Mesenchymal stem cell (in vitro differentiated cells and primary cell): ENCODE data around the gene ZCCHC13.

Experiments
- DNase-seq: peaks from one replicate; pipeline ENCODE4 v3.0.0-alpha.2; 2013
- H2AFZ ChIP-seq: one replicate; pipeline ENCODE4 v1.6.1; 2013; ENCODE audit warnings: low read depth, mild to moderate bottlenecking, control low read depth, inconsistent platforms, low read length, moderate library complexity
- H2AK5ac ChIP-seq: 2 replicates; pipeline ENCODE4 v1.6.1; 2013; ENCODE audit warnings: low read length, moderate library complexity, mild to moderate bottlenecking, inconsistent platforms; ENCODE audit not compliant: severe bottlenecking
- H2BK120ac ChIP-seq: one replicate; pipeline ENCODE4 v1.6.1; 2013; ENCODE audit warnings: low read depth, mild to moderate bottlenecking, inconsistent platforms, low read length, moderate library complexity
- H2BK12ac ChIP-seq, 2 experiments: one replicate each; pipeline ENCODE4 v1.6.1; 2013; ENCODE audit warnings: inconsistent platforms in 2 of 2, low read length in 2 of 2, mild to moderate bottlenecking in 2 of 2, moderate library complexity in 2 of 2, control low read depth in 1 of 2
- H2BK15ac ChIP-seq: one replicate; pipeline ENCODE4 v1.6.1; 2013; ENCODE audit warnings: mild to moderate bottlenecking, low read depth, inconsistent platforms; ENCODE audit not compliant: poor library complexity, severe bottlenecking
- H2BK5ac ChIP-seq: 2 replicates; pipeline ENCODE4 v1.6.1; 2013; ENCODE audit warnings: low read depth, mild to moderate bottlenecking, low read length, control low read depth, inconsistent platforms; ENCODE audit not compliant: poor library complexity, severe bottlenecking
- H3K14ac ChIP-seq, 2 experiments: one replicate each; pipeline ENCODE4 v1.6.1; 2013; ENCODE audit warnings: inconsistent platforms in 2 of 2, low read length in 2 of 2, control low read depth in 1 of 2, mild to moderate bottlenecking in 1 of 2, moderate library complexity in 1 of 2
- H3K18ac ChIP-seq, 2 experiments: one replicate each; pipeline ENCODE4 v1.6.1; 2013; ENCODE audit warnings: inconsistent platforms in 2 of 2, low read length in 2 of 2, control low read depth in 1 of 2, low read depth in 1 of 2, mild to moderate bottlenecking in 1 of 2
- H3K23ac ChIP-seq, 2 experiments: one replicate each; pipeline ENCODE4 v1.6.1; 2013; ENCODE audit warnings: inconsistent platforms in 2 of 2, low read length in 2 of 2, mild to moderate bottlenecking in 2 of 2, moderate library complexity in 2 of 2, control low read depth in 1 of 2
- H3K27ac ChIP-seq: 2 replicates; pipeline ENCODE4 v1.5.1; 2013; ENCODE audit warnings: mild to moderate bottlenecking, moderate library complexity, low read length, control low read depth, inconsistent platforms; ENCODE audit not compliant: poor library complexity, severe bottlenecking
- H3K27me3 ChIP-seq, 2 experiments: 2 replicates each; pipeline versions ENCODE4 v1.6.1 to v1.7.0; 2013; ENCODE audit warnings: low read length in 2 of 2, mild to moderate bottlenecking in 2 of 2, moderate library complexity in 2 of 2, control low read depth in 1 of 2, inconsistent platforms in 1 of 2; ENCODE audit not compliant: control insufficient read depth in 1 of 2, insufficient read depth in 1 of 2
- H3K36me3 ChIP-seq, 2 experiments: 2 replicates each; pipeline versions ENCODE4 v1.6.1 to v1.7.0; 2013; ENCODE audit warnings: low read length in 2 of 2, control low read depth in 1 of 2, inconsistent platforms in 1 of 2, low read depth in 1 of 2, mild to moderate bottlenecking in 1 of 2; ENCODE audit not compliant: insufficient read depth in 2 of 2, control insufficient read depth in 1 of 2
- H3K4ac ChIP-seq, 2 experiments: one replicate each; pipeline ENCODE4 v1.6.1; 2013; ENCODE audit warnings: inconsistent platforms in 2 of 2, low read length in 2 of 2, mild to moderate bottlenecking in 2 of 2, moderate library complexity in 2 of 2, control low read depth in 1 of 2, low read depth in 1 of 2
- H3K4me1 ChIP-seq: 2 replicates; pipeline ENCODE4 v1.6.1; 2013; ENCODE audit warnings: low read depth, low read length, control low read depth; ENCODE audit not compliant: control insufficient read depth, insufficient read depth
- H3K4me2 ChIP-seq: 2 replicates; pipeline ENCODE4 v1.6.1; 2013; ENCODE audit warnings: low read length, mild to moderate bottlenecking, inconsistent platforms; ENCODE audit not compliant: poor library complexity, severe bottlenecking
- H3K4me3 ChIP-seq, 2 experiments: 2 replicates each; pipeline versions ENCODE4 v1.5.1 to v1.7.0; 2013; ENCODE audit warnings: low read length in 2 of 2, mild to moderate bottlenecking in 2 of 2, control low read depth in 1 of 2, low read depth in 1 of 2; ENCODE audit not compliant: insufficient read depth in 1 of 2
- H3K79me1 ChIP-seq: replicated peaks from 2 replicates; pipeline ENCODE4 v1.6.1; 2013; ENCODE audit warnings: mild to moderate bottlenecking, control low read depth, low read length, inconsistent platforms; ENCODE audit not compliant: poor library complexity, severe bottlenecking
- H3K9ac ChIP-seq: 2 replicates; pipeline ENCODE4 v1.7.0; 2013; ENCODE audit warnings: mild to moderate bottlenecking, low read length, moderate library complexity
- H3K9me3 ChIP-seq: 2 replicates; pipeline ENCODE4 v1.7.0; 2013; ENCODE audit warnings: mild to moderate bottlenecking, low read length; ENCODE audit not compliant: control insufficient read depth
- H4K8ac ChIP-seq: one replicate; pipeline ENCODE4 v1.6.1; 2013; ENCODE audit warnings: inconsistent platforms, mild to moderate bottlenecking, low read length, moderate library complexity
- H4K91ac ChIP-seq: one replicate; pipeline ENCODE4 v1.6.1; 2013; ENCODE audit warnings: mild to moderate bottlenecking, low read length, inconsistent platforms
- WGBS: methylation state at CpG from one replicate; pipeline ENCODE4 v1.1.7; 2013; ENCODE audit warnings: mixed read lengths; 5-methylcytosine and 5-hydroxymethylcytosine counted together

The ZCCHC13 gene

DNA sequence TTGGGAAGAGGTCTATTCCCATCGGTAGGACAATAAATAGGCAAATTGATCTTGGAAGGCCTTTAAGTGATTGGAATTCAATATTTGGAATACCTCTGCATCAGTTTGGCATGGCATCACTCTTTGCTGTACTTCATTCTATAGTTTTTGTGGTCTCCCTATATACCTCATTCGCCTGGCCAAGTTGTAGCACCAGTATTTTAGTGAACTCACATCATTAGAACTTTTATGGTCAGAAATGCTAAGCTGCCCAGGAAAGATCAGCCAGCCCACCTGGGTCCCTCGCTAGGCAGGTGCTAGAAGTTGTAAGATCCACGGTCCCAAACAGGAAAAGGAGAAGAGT is 40.3 kb downstream of the ZCCHC13 start:
- Histone ChIP-seq H2BK12ac (no peak overlapping the region), H3K4me2 (no peak overlapping the region), H2AFZ (no peak overlapping the region), H3K18ac (no peak overlapping the region), H3K9me3 (peaks cover 10% of the 10 kb centered on the region), H3K36me3 (no peaks in the 10 kb centered on the region), H3K14ac (no peak overlapping the region), H4K8ac (no peak overlapping the region), H2BK15ac (no peak overlapping the region), H2BK5ac (no peak overlapping the region), H3K27me3 (peaks cover 0 to 15% of the 10 kb centered on the region in 2 experiments), H3K23ac (no peak overlapping the region), H4K91ac (no peak overlapping the region), H2AK5ac (no peak overlapping the region), H2BK120ac (no peak overlapping the region), H3K4me1 (peaks cover 3% of the 10 kb centered on the region), H3K4ac (no peak overlapping the region), H3K79me1 (no peaks in the 10 kb centered on the region), H3K9ac (no peak overlapping the region), H3K4me3 (no peak overlapping the region), H3K27ac (no peak overlapping the region)
- no peak for DNase-seq
- WGBS: 61% methylated on average over 4 of the region's 4 CpGs

DNA sequence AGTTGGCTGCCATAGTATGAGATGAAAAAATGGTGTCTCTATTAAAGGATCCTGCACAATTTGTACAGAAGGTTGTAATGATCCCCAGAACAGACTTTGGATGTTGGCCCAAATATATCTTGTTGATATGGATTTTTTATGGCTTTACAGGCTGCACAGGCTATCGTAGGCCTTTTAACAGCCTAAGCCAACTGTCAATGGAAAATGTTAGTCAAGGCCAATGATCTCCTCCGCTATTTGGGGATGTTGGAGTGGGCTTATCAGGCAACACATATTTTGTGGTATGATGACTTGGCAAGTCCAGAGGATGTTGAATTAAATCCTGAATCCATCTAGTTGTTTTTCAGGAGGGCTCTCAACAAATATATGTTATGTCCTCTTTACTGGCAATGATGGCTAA is 42.1 kb downstream of the ZCCHC13 start:
- Histone ChIP-seq H3K18ac (no peak overlapping the region), H2BK12ac (no peak overlapping the region), H3K36me3 (no peaks in the 10 kb centered on the region), H3K27me3 (peaks cover 0 to 15% of the 10 kb centered on the region in 2 experiments), H2BK5ac (no peak overlapping the region), H3K4me1 (peaks cover 3% of the 10 kb centered on the region), H4K8ac (no peak overlapping the region), H2AK5ac (no peak overlapping the region), H3K4ac (no peak overlapping the region), H2BK15ac (no peak overlapping the region), H3K14ac (no peak overlapping the region), H2BK120ac (no peak overlapping the region), H3K4me3 (no peak overlapping the region), H3K23ac (no peak overlapping the region), H3K79me1 (no peaks in the 10 kb centered on the region), H3K9ac (no peak overlapping the region), H3K4me2 (no peak overlapping the region), H3K9me3 (no peaks in the 10 kb centered on the region), H2AFZ (no peak overlapping the region), H3K27ac (no peak overlapping the region), H4K91ac (no peak overlapping the region)
- no peak for DNase-seq
- WGBS: 96% methylated on average over 2 of the region's 2 CpGs

DNA sequence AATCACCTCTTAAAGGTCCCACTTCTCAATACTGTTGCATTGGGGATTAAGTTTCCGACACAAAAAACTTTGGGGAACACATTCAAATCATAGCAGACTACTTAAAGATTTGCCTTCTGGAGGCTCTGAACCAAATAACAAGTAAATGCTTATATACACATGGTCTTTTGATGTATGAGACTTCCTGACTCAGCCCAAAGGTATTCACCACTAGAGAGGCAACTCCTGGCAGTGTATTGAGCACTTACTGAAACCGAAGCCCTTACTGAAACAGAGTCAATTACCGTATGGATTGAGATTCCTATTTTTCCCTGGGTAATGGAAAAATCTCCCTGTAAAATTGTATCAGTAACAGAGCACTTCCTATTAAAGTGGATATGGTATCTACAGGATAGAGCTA is 45.4 kb downstream of the ZCCHC13 start:
- Histone ChIP-seq H3K27me3 (peaks cover 0 to 15% of the 10 kb centered on the region in 2 experiments), H3K9me3 (no peaks in the 10 kb centered on the region), H2BK12ac (no peak overlapping the region), H3K4ac (no peak overlapping the region), H2BK120ac (no peak overlapping the region), H3K4me3 (no peak overlapping the region), H4K91ac (no peak overlapping the region), H3K18ac (no peak overlapping the region), H3K23ac (no peak overlapping the region), H3K36me3 (no peaks in the 10 kb centered on the region), H3K14ac (no peak overlapping the region), H2AK5ac (no peak overlapping the region), H3K79me1 (no peaks in the 10 kb centered on the region), H2BK5ac (no peak overlapping the region), H3K4me2 (no peak overlapping the region), H3K4me1 (no peaks in the 10 kb centered on the region), H2AFZ (no peak overlapping the region), H3K27ac (no peak overlapping the region), H4K8ac (no peak overlapping the region), H2BK15ac (no peak overlapping the region), H3K9ac (no peak overlapping the region)
- DNase-seq: peak; percentile 62
- WGBS: no CpG with 5 or more reads among the region's 3 CpGs

DNA sequence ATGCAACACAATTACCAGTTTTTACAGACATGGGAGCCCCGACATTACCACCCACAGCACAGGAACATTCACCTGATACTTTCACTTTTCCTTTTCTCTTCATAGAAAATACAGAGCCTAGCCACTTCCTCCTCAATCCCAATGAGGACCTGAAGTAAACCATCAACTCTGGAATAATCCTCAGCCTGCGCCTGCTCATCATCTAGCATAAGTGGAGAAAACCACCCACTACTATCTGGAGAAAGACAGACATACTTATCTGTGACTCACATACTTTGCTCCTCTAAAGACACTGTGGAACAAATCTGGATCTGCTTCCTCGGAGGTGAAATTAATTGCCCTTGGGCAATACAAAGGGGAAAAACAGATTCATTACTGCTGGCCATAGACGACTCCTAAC is 47.8 kb downstream of the ZCCHC13 start:
- Histone ChIP-seq H3K4me3 (no peak overlapping the region), H3K79me1 (no peaks in the 10 kb centered on the region), H3K27me3 (peaks cover 0 to 18% of the 10 kb centered on the region in 2 experiments), H2BK120ac (no peak overlapping the region), H4K8ac (no peak overlapping the region), H2AK5ac (no peak overlapping the region), H2BK12ac (no peak overlapping the region), H4K91ac (no peak overlapping the region), H3K27ac (no peak overlapping the region), H3K4ac (no peak overlapping the region), H2BK15ac (no peak overlapping the region), H2BK5ac (no peak overlapping the region), H3K23ac (no peak overlapping the region), H3K9ac (no peak overlapping the region), H3K18ac (no peak overlapping the region), H3K14ac (no peak overlapping the region), H3K4me1 (no peaks in the 10 kb centered on the region), H2AFZ (no peak overlapping the region), H3K9me3 (no peaks in the 10 kb centered on the region), H3K4me2 (no peak overlapping the region), H3K36me3 (no peaks in the 10 kb centered on the region)
- WGBS: 43% methylated on average over 4 of the region's 4 CpGs
- DNase-seq: peak; percentile 67
